Measurements from ENCODE around the gene C1QTNF9B. TPM values are rescaled to one million over a fixed set of nuclear protein-coding genes. Genes with fewer than 3 reads are reported as not detected.

C1QTNF9B gene
- total RNA-seq, 2 donors from 2014 or later = not detected

DNA sequence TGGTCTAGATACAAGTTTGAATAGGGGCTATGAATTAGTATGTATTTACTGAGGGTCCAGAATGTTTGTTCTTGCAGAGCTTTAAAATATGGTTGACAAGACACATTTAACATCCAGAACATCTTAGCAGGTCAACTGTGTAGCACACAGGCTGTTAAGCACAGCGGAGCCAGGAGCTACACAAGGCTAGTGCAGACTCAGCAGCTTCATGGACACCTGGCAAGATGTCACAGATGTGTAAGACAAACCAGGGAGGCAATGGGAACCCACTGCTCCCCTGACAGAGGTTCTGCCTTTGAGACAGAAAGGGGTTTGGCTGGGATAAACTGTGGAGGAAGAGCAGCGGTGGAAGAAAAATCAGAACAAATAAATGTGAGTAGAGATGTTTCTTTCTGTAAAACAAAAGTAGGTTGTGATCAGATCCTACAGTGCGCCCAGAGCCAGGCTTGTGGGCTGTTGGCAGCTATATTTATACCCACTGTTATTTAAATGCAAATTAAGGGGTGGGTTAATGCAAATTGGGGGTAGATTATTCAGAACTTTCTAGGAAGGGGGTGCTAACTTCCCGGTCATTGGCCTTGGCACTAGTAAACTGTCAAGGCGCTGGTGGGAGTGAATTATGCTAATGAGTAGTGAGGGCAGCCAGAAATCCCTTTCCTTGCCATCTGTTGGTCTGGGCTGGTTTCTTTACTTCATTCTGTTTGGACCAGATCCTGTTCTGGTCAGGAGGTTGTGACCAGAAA, 41.1 kb downstream of the C1QTNF9B start:
- H3K4me3 Mint-ChIP-seq = no peak overlapping the region
- no peaks in the 10 kb centered on the region for H3K9me3 ChIP-seq (ENCODE audit: control insufficient read depth, low read length)
- peaks cover 7% of the 10 kb centered on the region for H3K27me3 Mint-ChIP-seq (ENCODE audit: insufficient read depth)
- H3K36me3 ChIP-seq (ENCODE audit: control insufficient read depth, insufficient read depth, low read length) = peaks cover 5% of the 10 kb centered on the region
- peaks cover 7% of the 10 kb centered on the region for H3K36me3 Mint-ChIP-seq (ENCODE audit: low read depth)
- peaks cover 14% of the 10 kb centered on the region for H3K27me3 ChIP-seq (ENCODE audit: control insufficient read depth, insufficient read depth, low read length, poor library complexity, severe bottlenecking)
- no peaks in the 10 kb centered on the region for H3K4me1 ChIP-seq (ENCODE audit: control insufficient read depth, insufficient read depth, low read length)
- 58 to 77% methylated on average over 2 to 5 of the region's 5 CpGs for WGBS, 2 experiments (ENCODE audit: insufficient coverage in 1 of 2, insufficient read length in 1 of 2)
- H3K9ac ChIP-seq (ENCODE audit: extremely low read depth, low read length, poor library complexity, severe bottlenecking) = no peak overlapping the region
- DNase-seq = no peak
- no peak overlapping the region for H3K27ac ChIP-seq (ENCODE audit: low read depth, low read length)
- peaks cover 4% of the 10 kb centered on the region for H3K4me1 Mint-ChIP-seq
- H3K4me3 ChIP-seq (ENCODE audit: low read length) = no peak overlapping the region
- H3K27ac Mint-ChIP-seq = no peak overlapping the region
- TF ChIP-seq, protein P1, sequence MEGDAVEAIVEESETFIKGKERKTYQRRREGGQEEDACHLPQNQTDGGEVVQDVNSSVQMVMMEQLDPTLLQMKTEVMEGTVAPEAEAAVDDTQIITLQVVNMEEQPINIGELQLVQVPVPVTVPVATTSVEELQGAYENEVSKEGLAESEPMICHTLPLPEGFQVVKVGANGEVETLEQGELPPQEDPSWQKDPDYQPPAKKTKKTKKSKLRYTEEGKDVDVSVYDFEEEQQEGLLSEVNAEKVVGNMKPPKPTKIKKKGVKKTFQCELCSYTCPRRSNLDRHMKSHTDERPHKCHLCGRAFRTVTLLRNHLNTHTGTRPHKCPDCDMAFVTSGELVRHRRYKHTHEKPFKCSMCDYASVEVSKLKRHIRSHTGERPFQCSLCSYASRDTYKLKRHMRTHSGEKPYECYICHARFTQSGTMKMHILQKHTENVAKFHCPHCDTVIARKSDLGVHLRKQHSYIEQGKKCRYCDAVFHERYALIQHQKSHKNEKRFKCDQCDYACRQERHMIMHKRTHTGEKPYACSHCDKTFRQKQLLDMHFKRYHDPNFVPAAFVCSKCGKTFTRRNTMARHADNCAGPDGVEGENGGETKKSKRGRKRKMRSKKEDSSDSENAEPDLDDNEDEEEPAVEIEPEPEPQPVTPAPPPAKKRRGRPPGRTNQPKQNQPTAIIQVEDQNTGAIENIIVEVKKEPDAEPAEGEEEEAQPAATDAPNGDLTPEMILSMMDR (conservative IDR thresholded peaks at IDR 0.05) = no peak
- no peaks in the 10 kb centered on the region for H3K9me3 Mint-ChIP-seq

DNA sequence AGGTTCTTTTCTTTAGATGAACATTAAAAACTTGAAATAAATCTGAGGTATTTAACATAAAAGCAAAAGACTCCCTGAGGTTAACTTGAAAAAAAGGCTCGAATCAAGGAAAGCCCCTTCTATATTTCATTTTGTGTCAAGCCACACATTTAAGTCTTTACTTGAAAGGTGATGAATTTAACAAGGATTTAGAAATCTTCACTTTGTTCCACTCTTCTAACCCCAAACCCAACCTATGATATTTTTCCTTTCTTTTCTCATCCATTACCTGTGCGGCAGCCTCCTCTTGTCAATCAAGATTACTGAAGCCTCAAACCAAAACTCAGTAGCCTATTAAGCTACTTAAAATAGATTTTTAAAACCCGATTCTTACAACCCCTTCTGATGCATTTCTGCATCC, 41.9 kb downstream of the C1QTNF9B start:
- no peaks in the 10 kb centered on the region for H3K4me1 ChIP-seq (ENCODE audit: control insufficient read depth, insufficient read depth, low read length)
- DNase-seq = no peak
- peaks cover 4% of the 10 kb centered on the region for H3K4me1 Mint-ChIP-seq
- no peak overlapping the region for H3K4me3 Mint-ChIP-seq
- no peak overlapping the region for H3K4me3 ChIP-seq (ENCODE audit: low read length)
- H3K36me3 ChIP-seq (ENCODE audit: control insufficient read depth, insufficient read depth, low read length) = peaks cover 5% of the 10 kb centered on the region
- H3K9me3 Mint-ChIP-seq = no peaks in the 10 kb centered on the region
- no peaks in the 10 kb centered on the region for H3K9me3 ChIP-seq (ENCODE audit: control insufficient read depth, low read length)
- no peak overlapping the region for H3K27ac Mint-ChIP-seq
- no peak overlapping the region for H3K9ac ChIP-seq (ENCODE audit: extremely low read depth, low read length, poor library complexity, severe bottlenecking)
- H3K27me3 ChIP-seq (ENCODE audit: control insufficient read depth, insufficient read depth, low read length, poor library complexity, severe bottlenecking) = peaks cover 22% of the 10 kb centered on the region
- TF ChIP-seq, protein P1 (conservative IDR thresholded peaks at IDR 0.05) = no peak
- H3K27me3 Mint-ChIP-seq (ENCODE audit: insufficient read depth) = peaks cover 16% of the 10 kb centered on the region
- peaks cover 7% of the 10 kb centered on the region for H3K36me3 Mint-ChIP-seq (ENCODE audit: low read depth)
- 90 to 100% methylated on average over 2 to 3 of the region's 3 CpGs for WGBS, 2 experiments (ENCODE audit: insufficient coverage in 1 of 2, insufficient read length in 1 of 2)
- H3K27ac ChIP-seq (ENCODE audit: low read depth, low read length) = no peak overlapping the region

DNA sequence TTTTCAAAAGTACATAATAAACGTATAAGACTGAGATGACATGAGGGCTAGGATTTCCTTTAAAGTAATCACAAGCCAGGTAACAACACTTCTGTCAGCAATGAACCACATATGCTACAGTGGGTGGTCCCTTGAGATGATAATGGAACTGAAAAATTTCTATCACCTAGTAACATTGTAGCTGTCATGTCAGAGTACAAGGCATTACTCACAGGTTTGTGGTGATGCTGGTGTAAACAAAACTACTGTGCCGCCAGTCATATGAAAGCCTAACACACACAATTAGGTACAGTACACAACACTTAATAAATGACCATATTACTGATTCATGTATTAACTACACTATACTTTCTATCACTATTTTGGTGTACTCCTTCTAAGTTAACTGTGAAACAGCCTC, 45.0 kb downstream of the C1QTNF9B start:
- Mint-ChIP-seq H3K4me1 (peaks cover 4% of the 10 kb centered on the region), H3K27ac (no peak overlapping the region), H3K9me3 (no peaks in the 10 kb centered on the region), H3K36me3 (ENCODE audit: low read depth) (peaks cover 9% of the 10 kb centered on the region), H3K4me3 (no peak overlapping the region), H3K27me3 (ENCODE audit: insufficient read depth) (peaks cover 40% of the 10 kb centered on the region)
- no peak overlapping the region for H3K27ac ChIP-seq (ENCODE audit: low read depth, low read length)
- DNase-seq = no peak
- TF ChIP-seq, protein P1 (conservative IDR thresholded peaks at IDR 0.05) = no peak
- peaks cover 47% of the 10 kb centered on the region for H3K27me3 ChIP-seq (ENCODE audit: control insufficient read depth, insufficient read depth, low read length, poor library complexity, severe bottlenecking)
- no peaks in the 10 kb centered on the region for H3K9me3 ChIP-seq (ENCODE audit: control insufficient read depth, low read length)
- H3K4me1 ChIP-seq (ENCODE audit: control insufficient read depth, insufficient read depth, low read length) = no peaks in the 10 kb centered on the region
- no peak overlapping the region for H3K9ac ChIP-seq (ENCODE audit: extremely low read depth, low read length, poor library complexity, severe bottlenecking)
- no peak overlapping the region for H3K4me3 ChIP-seq (ENCODE audit: low read length)
- WGBS, 2 experiments (ENCODE audit: insufficient coverage in 1 of 2, insufficient read length in 1 of 2) = 95% methylated on average over 1 of the region's 2 CpGs; no CpG with 5 or more reads in 1 of the 2 experiments
- H3K36me3 ChIP-seq (ENCODE audit: control insufficient read depth, insufficient read depth, low read length) = peaks cover 5% of the 10 kb centered on the region

Measured in endodermal cell (in vitro differentiated cells).